HG03066 (cell line): ENCODE measurements around the gene PIP5K1A.
"Not testable (repeated sequence)": the region's sequence is repeated elsewhere in the genome, so short reads cannot be mapped to it uniquely, and the experiment has no call there.

ENCODE experiments used
- ATAC-seq: cut with Tn5 transposase; IDR thresholded peaks from one replicate; pipeline ENCODE4 v1.9.1; 2021; ENCODE audit warnings: low read depth; ENCODE audit not compliant: unreplicated experiment

Gene PIP5K1A

GRCh38 chr1:151189637-151190445 lies 8.5 kb upstream of the PIP5K1A start, which contains the start of gene VPS72:
TSS of gene VPS72 (minus strand) at chr1:151190197. CDS start at chr1:151190121, 76 bp downstream.
- ATAC-seq, result peak; percentile 90

GRCh38 chr1:151192047-151192446 lies 6.3 kb upstream of the PIP5K1A start:
- no peak for ATAC-seq

- no peak for ATAC-seq
Measured at GRCh38 chr1:151193304-151193703, 5.0 kb upstream of the PIP5K1A start.

GRCh38 chr1:151193856-151194255 lies 4.5 kb upstream of the PIP5K1A start:
- no peak for ATAC-seq

GRCh38 chr1:151194894-151195594 lies 3.3 kb upstream of the PIP5K1A start:
- ATAC-seq, result not testable (repeated sequence)

- no peak for ATAC-seq
Measured at GRCh38 chr1:151196292-151196800, 2.0 kb upstream of the PIP5K1A start.

- ATAC-seq, result no peak
Measured at GRCh38 chr1:151197863-151198253, 494 bp upstream of the PIP5K1A start.

GRCh38 chr1:151199873-151200581 lies 1.7 kb downstream of the PIP5K1A start:
- no peak for ATAC-seq

GRCh38 chr1:151205381-151205965 lies 7.1 kb downstream of the PIP5K1A start:
- ATAC-seq, result not testable (repeated sequence)

GRCh38 chr1:151210830-151211229 lies 12.5 kb downstream of the PIP5K1A start:
- ATAC-seq, result no peak

GRCh38 chr1:151211972-151212705 lies 13.8 kb downstream of the PIP5K1A start:
- ATAC-seq, result no peak

- no peak for ATAC-seq
Measured at GRCh38 chr1:151213560-151213959, 15.2 kb downstream of the PIP5K1A start.

GRCh38 chr1:151221616-151222015 lies 23.3 kb downstream of the PIP5K1A start:
- ATAC-seq, result no peak

- ATAC-seq, result no peak
Measured at GRCh38 chr1:151222130-151222529, 23.8 kb downstream of the PIP5K1A start.

GRCh38 chr1:151235235-151235634 lies 36.9 kb downstream of the PIP5K1A start:
- ATAC-seq, result no peak

- no peak for ATAC-seq
Measured at GRCh38 chr1:151237678-151238466, 39.5 kb downstream of the PIP5K1A start.

GRCh38 chr1:151238467-151238739 lies 40.1 kb downstream of the PIP5K1A start:
- ATAC-seq, result no peak

- no peak for ATAC-seq
Measured at GRCh38 chr1:151242442-151242841, 44.1 kb downstream of the PIP5K1A start.

- no peak for ATAC-seq
Measured at GRCh38 chr1:151243683-151244216, 45.4 kb downstream of the PIP5K1A start.
